ENCODE results near the gene GATA5. TPM values are rescaled to one million over a fixed set of nuclear protein-coding genes. Genes with fewer than 3 reads are reported as not detected.

Gene GATA5
- 1 to 10 TPM; 2.1 to 7.7 (median 6.3) TPM for polyA plus RNA-seq (ENCODE audit: insufficient read length in 4 of 4)

DNA sequence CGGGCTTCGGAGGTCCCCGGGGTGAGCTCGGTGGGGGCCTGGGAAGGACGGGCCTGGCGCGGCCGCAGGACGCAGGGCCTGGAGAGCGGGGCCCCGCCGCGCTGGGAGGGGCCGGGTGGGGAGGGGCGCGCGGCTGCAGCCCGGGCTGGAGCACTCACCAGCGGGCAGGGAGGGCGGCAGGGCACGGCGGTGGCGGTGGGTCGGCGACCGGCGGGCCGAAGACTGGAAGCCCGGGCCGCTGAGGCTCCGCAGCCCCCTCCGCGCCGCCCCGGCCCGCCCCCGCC lies at the start of gene GATA5:
GATA5 (minus strand) TSS at position 224 of the 284 bp plus-strand sequence. CDS start 474 bp downstream, outside the sequence.
- no peak for DNase-seq (ENCODE audit: low read depth in 4 of 4, low spot score in 3 of 4)

GRCh38 chr20:62525014-62525413 lies 49.2 kb upstream of the GATA5 start:
- no peak for DNase-seq (ENCODE audit: low read depth in 4 of 4, low spot score in 3 of 4)

DNA sequence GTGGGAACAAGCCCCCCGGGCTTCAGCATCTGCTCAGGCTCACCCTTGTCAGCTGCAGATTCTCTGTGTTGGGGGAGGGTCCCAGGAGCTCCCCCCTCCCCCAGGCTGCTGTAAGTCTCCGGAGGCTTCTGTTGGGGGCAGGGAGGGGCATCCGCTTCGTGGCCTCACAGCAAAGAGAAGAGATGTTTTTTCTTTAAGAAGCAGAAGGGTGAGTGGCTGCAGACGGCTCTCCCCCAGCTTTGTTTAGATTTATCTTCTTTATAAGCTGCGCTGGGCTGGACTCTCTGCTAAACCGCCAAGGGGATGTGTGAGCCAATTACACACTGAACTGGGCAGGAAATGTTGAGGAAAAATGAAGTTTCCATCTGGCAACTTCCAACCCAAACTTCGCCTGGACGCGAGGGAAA lies 48.7 kb upstream of the GATA5 start:
- DNase-seq (ENCODE audit: low read depth in 4 of 4, low spot score in 3 of 4) = peak in 1 of 4 donors; percentile 25

DNA sequence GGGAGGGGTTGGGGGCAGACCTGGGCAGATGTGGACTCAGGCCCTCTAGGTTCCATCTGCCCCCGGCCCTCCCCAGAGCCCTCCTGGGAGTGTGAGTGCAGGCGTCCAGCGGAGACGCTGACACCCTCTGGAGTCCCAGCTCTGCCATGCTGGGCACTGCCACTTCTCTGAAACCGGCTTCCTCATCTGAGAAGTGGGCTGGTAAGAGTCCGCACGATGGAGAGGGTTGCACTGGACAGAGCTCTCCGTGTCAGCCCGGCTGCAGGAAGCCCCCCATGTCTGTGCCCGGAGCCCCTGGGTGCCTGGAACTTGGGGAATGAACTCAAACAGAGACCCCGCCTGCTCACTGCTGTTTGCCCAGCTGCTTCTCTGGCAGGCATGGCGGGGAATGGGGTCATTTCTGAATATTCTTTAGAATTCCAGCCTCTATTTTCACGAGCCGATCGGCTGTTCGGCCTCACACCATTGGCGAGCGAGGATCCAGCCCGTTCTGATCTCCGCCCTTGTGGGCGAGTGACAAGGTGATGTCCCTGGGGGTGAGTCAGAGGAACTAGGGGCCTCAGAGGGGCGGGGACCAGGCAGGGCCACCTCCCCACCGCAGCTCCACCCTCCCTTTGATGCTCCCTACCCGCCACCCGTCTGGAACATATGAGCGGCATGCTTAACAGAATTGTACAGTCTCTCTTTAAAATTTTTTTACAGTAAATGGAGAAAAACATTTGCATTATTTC lies 47.8 kb upstream of the GATA5 start:
- no peak for DNase-seq (ENCODE audit: low read depth in 4 of 4, low spot score in 3 of 4)

GRCh38 chr20:62522748-62523396 lies 47.1 kb upstream of the GATA5 start:
- DNase-seq (ENCODE audit: low read depth in 4 of 4, low spot score in 3 of 4) = no peak

DNA sequence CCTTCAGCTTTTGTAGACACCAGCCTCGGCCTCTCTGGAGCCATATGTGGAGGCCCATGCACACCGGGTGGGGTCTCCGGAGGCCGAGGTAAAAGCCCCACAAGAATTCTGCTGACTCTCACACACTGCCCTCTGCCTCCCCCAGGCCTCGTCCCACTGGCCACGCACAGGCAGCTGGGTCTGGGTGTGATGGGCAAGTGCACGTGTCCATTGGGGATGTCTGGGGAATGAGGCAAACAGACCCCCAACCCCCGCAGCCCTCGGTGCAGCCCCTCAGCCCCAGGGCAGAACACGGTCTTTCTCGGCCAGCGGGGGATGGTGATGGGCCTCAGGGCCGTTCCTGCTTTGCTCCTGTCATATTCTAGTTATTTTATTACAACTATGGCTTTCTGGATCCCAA lies 44.0 kb upstream of the GATA5 start:
- DNase-seq (ENCODE audit: low read depth in 4 of 4, low spot score in 3 of 4) = no peak

DNA sequence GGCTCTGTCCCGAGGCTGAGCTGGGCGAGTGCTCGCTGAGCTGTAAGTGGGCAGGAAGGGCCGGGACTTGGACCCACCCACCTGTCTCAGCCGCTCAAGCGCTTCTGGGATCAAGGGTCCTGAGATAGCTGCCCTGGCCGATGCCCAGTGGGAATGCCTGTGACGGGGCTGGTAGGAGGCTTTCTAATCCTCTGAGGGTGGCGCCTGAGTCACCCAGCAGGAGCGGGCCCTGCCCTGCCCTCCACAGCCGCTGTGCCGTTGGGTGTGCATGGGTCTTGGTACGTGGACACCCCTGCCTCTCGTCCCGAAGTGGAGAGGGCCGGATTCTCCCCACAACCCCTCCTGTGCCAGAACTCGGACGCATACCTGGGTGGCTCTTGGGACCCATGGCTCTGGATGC lies 43.1 kb upstream of the GATA5 start:
- DNase-seq (ENCODE audit: low read depth in 4 of 4, low spot score in 3 of 4) = no peak

- no peak for DNase-seq (ENCODE audit: low read depth in 4 of 4, low spot score in 3 of 4)
Observed at GRCh38 chr20:62517901-62518610, 42.3 kb upstream of the GATA5 start.

DNA sequence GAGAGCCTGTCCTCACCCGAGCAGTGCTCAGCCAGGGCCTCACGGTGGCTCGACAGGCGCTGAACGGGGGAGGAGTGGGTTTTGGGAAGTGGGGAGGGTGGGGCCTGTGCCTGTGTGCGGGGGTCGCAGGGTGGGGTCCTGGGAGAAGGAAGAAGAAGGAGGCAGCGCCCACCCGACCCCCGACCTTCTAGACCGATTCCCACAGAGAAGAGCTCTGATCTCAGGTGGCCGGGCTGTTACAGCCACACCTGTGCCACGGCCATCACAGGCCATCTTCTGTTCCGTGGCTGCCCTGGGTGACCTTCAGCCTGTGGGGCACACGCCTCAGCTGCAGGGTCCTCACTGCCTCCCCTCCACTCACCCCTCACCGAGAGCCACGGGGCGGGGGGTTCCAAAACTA lies 41.4 kb upstream of the GATA5 start:
- no peak for DNase-seq (ENCODE audit: low read depth in 4 of 4, low spot score in 3 of 4)

DNA sequence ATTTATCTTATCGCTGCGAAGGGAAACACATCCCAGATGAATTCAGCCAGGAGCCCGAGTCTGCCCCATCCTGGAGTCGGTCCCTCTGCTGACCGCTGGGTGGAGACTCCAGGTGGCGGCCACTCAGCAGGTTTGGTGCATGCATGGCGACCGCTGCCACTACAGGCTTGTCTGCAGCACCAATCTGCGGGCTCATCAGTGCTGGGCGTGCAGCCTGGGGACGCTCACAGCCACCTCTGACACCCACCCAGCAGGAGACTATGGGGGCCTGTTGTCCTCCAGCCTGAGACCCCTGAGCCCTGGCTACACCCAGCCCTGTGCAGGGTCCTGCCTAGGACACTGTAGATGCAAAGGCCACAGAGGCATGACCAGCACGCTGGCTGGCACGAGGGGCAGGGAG lies 40.5 kb upstream of the GATA5 start:
- no peak for DNase-seq (ENCODE audit: low read depth in 4 of 4, low spot score in 3 of 4)

- no peak for DNase-seq (ENCODE audit: low read depth in 4 of 4, low spot score in 3 of 4)
Observed at GRCh38 chr20:62515826-62516225, 40.0 kb upstream of the GATA5 start.

DNA sequence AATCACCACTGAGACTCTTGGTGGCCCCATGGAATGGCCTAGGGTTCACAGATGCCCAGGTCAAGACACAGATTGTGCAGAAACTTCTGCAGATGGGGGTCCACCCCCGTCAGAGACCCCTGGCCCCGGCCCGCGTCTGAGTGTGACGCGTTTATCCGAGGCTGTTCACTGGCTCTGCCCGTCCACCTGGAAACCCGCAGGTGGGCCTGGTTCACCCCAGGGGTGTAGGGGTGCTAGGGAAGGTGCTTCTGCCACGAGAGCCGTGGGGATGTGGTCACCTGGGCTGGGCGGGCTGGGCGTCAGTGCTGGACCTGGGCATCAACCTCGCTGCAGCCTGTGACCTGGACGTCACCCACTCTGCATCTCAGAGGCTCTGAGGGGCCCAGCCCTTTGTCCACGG lies 39.5 kb upstream of the GATA5 start:
- DNase-seq (ENCODE audit: low read depth in 4 of 4, low spot score in 3 of 4) = no peak

- DNase-seq (ENCODE audit: low read depth in 4 of 4, low spot score in 3 of 4) = no peak
Observed at GRCh38 chr20:62513991-62514390, 38.2 kb upstream of the GATA5 start.

DNA sequence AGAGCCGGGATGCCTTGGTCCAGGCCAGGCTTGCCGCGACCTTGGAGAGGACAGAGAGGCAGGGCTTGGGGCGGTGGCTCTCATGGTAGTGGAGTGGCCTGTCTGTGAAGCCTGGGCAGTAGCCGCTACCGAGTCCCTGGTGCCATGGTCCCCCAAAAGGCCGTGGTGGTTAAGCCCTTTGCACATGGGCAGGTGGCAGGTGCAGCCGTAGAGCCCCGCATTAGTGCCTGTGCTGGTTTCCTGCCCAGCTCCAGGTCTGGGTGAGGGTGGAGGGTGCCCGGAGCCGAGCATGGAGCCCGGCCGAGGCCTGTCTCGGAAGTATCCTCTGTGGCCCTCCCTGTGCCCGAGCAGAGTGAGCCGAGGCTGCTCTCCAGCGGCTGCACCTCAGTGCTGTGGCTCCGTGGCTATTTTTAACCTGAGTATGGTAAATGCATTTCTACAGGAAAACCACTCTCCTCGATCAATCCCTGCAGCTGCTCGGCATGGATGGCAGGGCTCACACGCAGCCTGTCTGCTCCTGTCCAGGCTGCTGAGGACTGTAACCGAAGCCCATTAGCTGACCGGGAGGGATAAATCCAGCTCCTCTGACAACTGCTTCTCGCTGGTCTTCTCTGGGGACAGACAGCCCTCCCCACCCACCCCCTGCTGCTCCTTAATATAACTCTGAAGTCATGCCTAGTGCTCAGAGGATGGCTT lies 36.3 kb upstream of the GATA5 start:
- DNase-seq (ENCODE audit: low read depth in 4 of 4, low spot score in 3 of 4) = peak in 1 of 4 donors; percentile 45

DNA sequence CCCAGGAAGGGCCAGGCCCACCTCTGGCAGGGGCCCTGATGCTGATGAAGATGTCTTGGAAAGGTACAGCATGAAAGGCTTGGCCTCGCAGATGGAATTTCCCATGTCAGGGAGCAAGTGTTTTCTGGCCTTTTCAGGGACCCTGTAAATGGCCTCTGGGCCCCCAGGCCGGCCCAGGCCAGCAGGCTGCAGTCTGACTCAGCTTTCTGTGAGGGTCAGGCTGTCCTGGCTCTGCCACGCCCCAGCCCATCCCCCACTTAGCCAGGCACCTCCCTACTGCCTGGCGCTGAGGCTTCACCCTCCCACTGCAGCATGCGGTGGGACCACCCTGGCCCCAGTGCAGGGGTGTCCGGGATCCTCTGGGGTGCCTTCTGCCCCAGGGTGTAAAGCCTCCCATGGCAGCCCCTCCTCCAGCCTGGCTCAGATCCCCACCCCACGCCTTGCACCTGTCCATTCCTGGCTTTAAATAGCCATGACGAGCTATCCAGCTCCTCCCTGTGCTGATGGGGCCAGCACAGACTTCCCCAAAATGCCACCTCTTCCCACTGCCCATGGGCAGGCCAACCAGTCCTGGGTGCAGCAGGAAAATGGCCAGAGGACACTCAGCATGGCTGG lies 35.6 kb upstream of the GATA5 start:
- DNase-seq (ENCODE audit: low read depth in 4 of 4, low spot score in 3 of 4) = no peak

GRCh38 chr20:62508641-62509051 lies 32.9 kb upstream of the GATA5 start:
- DNase-seq (ENCODE audit: low read depth in 4 of 4, low spot score in 3 of 4) = no peak

DNA sequence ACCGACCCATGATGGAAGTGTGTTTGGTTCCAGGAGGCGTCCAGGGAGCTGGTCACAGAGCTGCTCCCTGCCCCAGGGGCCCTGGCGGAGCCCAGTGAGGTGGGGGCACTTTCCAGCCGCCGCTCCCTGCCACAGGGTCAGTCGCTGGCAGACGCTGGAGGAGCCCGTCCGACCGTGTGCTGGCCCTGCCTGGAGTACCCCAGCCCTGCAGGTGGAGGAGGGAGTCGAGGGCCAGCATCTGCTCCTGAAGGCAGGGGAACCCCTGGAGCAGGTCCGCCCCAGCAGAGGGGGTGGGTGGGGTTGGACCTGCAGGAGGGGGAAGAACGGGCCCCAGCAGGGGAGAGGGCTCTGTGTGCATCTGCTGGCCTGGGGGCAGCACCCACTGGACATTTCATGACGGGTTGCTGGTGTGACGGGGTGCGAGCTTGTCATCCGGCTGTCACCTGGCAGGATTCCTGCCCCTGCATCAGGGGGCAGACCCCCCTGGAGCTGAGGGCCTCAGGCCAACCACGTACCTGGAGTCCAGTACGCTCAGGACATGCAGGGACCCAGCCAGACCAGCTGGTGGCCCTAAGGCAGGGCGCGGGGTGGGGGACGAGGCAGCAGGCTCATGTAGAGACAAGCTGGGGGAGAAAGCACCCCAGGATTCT lies 32.3 kb upstream of the GATA5 start:
- DNase-seq (ENCODE audit: low read depth in 4 of 4, low spot score in 3 of 4) = no peak

DNA sequence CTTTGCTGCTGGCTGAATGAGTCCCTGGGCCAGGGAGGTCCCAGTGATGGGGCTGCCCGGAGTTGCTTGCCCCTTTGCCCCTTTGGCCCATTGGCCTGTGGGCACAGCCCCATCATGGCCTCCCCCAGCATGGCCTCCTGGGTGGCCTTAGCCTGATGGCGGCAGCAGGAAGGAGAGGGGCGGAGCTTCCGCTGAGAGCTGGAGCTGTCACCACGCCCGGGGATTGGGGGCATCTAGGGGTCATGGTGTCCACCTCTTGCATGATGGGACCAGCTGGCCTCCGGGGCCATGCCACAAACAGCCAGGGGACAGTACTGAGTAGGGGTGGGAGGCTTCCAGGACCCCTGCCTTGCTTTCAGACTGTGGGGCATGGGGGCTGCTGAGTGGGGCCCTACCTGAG lies 31.5 kb upstream of the GATA5 start:
- DNase-seq (ENCODE audit: low read depth in 4 of 4, low spot score in 3 of 4) = no peak

- no peak for DNase-seq (ENCODE audit: low read depth in 4 of 4, low spot score in 3 of 4)
Observed at GRCh38 chr20:62506791-62507190, 31.0 kb upstream of the GATA5 start.

- no peak for DNase-seq (ENCODE audit: low read depth in 4 of 4, low spot score in 3 of 4)
Observed at GRCh38 chr20:62506087-62506486, 30.3 kb upstream of the GATA5 start.

Data from left renal pelvis (tissue), 4 donors.